ENCODE measurements around the gene IFNL3. TPM values are rescaled to one million over a fixed set of nuclear protein-coding genes. Genes with fewer than 3 reads are reported as not detected.
"Not testable (repeated sequence)": the region's sequence is repeated elsewhere in the genome, so short reads cannot be mapped to it uniquely, and the experiment has no call there.

Gene IFNL3
- total RNA-seq, 4 donors from 2014 or later, result not detected

DNA sequence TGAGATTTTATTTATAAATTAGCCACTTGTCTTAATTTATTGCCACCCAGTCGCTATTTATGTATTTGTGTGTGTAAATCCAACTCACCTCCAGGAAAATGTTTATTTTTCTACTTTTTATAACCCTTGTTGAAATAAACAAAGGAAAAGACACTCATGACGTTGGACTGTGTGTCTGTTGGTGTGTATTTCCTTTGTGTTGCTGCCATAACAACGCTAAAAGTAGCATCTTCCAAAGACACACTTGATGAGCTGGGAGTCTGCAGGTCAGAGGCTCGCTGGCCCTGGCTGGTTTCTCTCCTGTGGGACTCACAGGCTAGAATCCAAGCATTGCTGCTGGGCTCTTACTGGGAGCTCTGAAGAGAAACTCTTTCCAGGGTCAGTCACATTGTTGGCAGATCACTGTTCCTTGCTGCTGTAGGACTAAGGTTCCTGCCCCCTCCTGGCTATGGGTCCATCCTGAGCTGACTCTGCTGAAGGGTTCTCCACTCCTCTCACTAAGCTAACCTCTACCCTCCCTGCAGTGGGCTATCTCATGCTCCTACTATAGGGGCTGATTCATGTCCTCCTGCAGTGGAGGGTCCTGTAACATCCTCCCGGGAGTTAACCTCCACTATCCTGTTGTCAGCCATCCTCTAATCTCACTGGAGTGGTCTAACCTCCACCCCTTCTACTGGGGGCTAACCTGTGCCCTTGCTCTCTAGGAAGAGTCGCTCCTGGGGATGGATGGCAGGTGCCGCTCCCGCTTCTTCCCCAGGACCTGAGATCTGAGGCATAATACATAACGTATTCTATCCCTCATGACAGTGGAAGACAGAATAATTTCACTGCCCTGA, 25.4 kb upstream of the IFNL3 start:
- TF ChIP-seq, protein P1, sequence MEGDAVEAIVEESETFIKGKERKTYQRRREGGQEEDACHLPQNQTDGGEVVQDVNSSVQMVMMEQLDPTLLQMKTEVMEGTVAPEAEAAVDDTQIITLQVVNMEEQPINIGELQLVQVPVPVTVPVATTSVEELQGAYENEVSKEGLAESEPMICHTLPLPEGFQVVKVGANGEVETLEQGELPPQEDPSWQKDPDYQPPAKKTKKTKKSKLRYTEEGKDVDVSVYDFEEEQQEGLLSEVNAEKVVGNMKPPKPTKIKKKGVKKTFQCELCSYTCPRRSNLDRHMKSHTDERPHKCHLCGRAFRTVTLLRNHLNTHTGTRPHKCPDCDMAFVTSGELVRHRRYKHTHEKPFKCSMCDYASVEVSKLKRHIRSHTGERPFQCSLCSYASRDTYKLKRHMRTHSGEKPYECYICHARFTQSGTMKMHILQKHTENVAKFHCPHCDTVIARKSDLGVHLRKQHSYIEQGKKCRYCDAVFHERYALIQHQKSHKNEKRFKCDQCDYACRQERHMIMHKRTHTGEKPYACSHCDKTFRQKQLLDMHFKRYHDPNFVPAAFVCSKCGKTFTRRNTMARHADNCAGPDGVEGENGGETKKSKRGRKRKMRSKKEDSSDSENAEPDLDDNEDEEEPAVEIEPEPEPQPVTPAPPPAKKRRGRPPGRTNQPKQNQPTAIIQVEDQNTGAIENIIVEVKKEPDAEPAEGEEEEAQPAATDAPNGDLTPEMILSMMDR (IDR thresholded peaks at IDR 0.05), result no peak
- no peak for DNase-seq (ENCODE audit: low spot score)

DNA sequence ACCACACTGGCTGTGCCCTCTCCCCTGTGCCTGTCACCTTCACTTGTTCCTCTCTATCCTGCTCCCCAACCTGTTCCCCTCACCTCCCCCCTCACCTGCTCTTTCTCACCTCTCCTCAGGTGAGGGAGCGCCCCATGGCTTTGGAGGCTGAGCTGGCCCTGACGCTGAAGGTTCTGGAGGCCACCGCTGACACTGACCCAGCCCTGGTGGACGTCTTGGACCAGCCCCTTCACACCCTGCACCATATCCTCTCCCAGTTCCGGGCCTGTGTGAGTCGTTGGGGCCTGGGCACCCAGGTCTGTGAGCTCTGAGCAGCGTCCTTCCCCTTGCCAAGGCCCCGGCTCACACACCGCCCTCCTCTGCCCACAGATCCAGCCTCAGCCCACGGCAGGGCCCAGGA, 24.6 kb upstream of the IFNL3 start:
- not testable (repeated sequence) for DNase-seq (ENCODE audit: low spot score); ATAC-seq (ENCODE audit: low FRiP score)

More for the DNA sequence above, 25.4 kb upstream of the IFNL3 start:
- no peak for ATAC-seq (ENCODE audit: low FRiP score)

DNA sequence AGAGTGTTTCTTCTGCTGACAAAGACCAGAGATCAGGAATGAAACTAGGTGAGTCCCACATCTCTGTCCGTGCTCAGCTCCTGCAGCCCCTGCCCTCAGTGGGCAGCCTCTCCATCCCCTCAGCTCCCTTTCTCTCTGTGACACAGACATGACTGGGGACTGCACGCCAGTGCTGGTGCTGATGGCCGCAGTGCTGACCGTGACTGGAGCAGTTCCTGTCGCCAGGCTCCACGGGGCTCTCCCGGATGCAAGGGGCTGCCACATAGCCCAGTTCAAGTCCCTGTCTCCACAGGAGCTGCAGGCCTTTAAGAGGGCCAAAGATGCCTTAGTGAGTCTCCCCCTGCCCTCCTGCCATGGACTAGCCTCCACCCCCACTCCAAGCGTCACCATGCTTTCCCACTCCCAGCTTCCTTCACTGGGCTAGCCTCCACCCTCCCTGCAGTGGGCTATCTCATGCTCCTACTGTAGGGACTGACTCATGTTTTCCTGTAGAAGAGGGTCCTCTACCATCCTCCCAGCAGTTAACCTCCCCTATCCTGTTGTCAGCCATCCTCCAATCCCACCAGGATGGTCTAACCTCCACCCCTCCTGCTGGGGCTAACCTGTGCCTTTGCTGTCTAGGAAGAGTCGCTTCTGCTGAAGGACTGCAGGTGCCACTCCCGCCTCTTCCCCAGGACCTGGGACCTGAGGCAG, 23.9 kb upstream of the IFNL3 start:
- DNase-seq (ENCODE audit: low spot score); ATAC-seq (ENCODE audit: low FRiP score): not testable (repeated sequence)

DNA sequence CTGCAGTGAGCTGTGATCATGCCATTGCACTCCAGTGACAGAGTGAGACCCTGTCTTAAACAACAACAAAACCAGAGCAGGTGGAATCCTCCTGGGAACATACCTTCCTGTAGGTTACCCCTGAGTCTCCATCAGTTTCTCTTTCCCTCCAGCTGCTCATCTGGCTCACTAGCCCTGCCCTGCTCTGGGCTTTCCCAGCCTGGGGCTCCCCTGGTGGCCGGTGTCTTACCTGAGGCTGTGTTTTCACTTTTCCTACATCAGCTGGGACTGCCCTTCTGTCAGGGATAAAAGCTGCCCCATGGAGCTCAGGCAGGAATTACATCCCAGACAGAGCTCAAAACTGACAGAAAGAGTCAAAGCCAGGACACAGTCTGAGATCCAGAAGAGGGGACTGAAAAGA, 23.3 kb upstream of the IFNL3 start, which contains the start of gene IFNL2:
Gene IFNL2, plus strand, starts transcription at position 312 of the 400 bp plus-strand sequence. CDS start 173 bp downstream, outside the sequence.
- not testable (repeated sequence) for ATAC-seq (ENCODE audit: low FRiP score); DNase-seq (ENCODE audit: low spot score)

DNA sequence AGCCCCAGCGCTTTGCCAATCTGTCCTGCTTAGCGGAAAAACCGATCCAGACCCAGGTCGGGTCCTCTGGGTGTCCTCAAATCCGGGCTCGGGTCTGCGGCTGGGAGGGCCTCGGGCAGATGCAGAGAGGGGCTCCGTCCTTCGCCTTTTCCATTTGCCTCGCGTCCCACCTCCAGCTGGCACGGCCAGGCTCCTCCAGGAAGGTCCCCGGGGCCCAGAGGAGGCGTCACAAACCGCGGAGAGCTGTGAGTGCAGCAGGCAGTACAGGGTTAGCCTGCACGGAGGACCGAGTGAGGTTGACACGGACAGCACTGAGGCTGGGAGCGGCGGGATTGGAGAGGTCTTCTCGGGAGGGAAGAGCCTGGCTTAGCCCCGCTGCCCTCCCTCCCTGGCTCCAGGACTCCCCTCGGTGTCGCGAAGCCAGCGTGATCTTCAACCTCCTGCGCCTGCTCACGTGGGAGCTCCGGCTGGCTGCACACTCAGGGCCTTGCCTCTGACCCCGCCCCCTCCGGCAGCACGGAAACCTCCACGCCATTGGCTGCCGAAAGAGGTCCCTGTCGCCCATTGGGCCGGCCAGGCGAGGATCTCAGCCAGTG, 20.6 kb upstream of the IFNL3 start:
- TF ChIP-seq, protein P1 (IDR thresholded peaks at IDR 0.05), result no peak
- ATAC-seq (ENCODE audit: low FRiP score), result no peak
- DNase-seq (ENCODE audit: low spot score), result no peak

DNA sequence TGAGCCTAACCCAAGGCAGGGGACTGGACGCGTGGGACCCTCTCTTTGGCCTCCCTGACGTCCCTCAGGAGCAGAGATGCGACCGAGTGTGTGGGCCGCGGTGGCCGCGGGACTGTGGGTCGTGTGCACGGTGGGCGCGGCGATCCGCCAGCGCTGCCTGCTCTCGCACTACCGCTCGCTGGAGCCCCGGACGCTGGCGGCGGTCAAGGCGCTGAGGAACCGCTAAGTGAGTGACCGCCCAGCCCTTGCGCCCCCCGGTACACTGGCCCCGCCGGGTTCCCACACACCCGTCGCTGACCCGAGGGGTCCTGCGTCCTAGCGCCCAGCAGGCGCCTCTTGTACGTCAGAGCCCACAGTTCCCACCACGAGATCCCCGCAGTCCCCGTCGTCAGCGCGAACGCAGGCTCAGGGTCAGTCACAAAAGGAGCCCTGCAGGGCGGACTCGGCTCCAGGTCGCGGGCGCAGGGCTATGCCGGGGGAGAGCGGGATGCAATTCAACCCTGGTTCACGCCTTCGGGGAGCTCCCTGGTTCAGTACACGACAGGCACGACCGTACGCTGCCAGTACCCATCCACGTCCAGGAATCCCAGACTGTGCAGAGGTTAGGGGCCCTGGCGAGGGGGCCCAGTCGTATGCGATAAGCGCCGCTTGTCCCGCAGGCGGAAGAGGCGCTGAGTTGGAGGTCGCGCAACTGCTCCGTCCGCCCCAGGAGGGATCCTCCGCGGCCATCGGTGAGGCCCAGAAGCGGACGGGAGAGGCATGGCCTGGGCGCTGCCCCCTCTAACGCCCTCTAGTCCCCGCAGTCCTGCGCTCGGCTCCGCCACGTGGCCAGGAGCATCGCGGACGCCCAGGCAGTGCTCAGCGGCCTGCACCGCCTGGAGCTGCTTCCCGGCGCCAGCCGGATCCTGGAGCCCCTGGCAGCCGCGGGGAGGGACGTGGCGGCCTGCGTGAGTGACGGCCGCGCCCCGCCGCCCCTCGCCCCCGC, 19.8 kb upstream of the IFNL3 start:
- peak; percentile 44 for ATAC-seq (ENCODE audit: low FRiP score)
- no peak for DNase-seq (ENCODE audit: low spot score)
- TF ChIP-seq, protein P1 (IDR thresholded peaks at IDR 0.05), result no peak

DNA sequence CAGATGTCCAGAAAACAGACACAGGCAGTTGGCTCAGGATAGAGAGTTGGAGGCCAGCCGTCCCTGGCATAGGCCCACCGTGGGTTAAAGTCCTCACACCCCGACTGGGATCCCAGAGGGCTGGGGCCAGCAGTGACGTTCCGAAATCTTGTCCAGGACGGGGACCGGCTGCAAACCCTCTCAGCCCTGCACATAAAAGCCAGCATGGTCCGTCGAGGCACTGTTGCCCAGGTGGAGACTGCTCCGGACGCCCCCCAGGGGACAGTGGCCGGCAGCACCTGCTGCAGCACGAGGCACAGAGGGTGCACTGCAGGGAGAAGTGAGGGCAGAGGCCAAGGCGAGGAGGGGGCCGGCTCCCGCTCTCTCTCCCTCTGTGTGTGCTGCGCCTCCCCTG, 19.1 kb upstream of the IFNL3 start:
- TF ChIP-seq, protein P1 (IDR thresholded peaks at IDR 0.05), result no peak
- DNase-seq (ENCODE audit: low spot score), result no peak
- peak; percentile 11 for ATAC-seq (ENCODE audit: low FRiP score)

DNA sequence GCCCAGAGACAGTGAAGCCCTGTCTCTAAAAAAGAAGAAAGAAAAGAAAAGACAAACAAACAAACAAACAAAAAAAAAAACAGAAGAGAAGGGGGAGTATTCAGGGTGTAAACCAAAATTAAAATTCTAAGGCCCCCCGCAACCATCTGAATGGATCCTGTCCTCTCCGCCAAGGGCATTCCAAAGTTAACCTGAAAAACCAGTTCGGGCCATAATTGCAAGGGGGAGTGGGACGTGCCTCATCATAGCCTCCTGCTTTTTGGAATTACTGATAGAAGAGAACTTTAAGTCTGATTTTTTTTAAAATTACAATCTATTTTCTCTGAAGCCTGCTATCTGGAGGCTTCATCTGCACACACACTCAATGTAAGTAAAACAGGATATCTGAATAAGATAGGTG, 17.7 kb upstream of the IFNL3 start:
- ATAC-seq (ENCODE audit: low FRiP score) (no peak), DNase-seq (ENCODE audit: low spot score) (no peak)
- TF ChIP-seq, protein P1 (IDR thresholded peaks at IDR 0.05), result no peak
